ENCODE measurements around the gene HOXB6. TPM values are rescaled to one million over a fixed set of nuclear protein-coding genes. Genes with fewer than 3 reads are reported as not detected.

Gene HOXB6
- total RNA-seq, 1 experiment from 2014 or later, result 19.8 TPM

- intact Hi-C loops (cut with micrococcal nuclease; ENCODE audit: unreplicated experiment), result no loop called here
- Histone ChIP-seq H3K36me3 (ENCODE audit: insufficient read depth, low read length, poor library complexity, severe bottlenecking) (peaks cover 12% of the 10 kb centered on the region), H3K27me3 (replicated peaks; ENCODE audit: insufficient read depth, low read depth, low read length, poor library complexity) (no peaks in the 10 kb centered on the region), H3K4me3 (ENCODE audit: low read depth, low read length, poor library complexity, severe bottlenecking) (no peak overlapping the region), H3K4me1 (ENCODE audit: insufficient read depth, low read length, poor library complexity, severe bottlenecking) (peaks cover 48% of the 10 kb centered on the region), H3K9me3 (ENCODE audit: low read depth, low read length, poor library complexity, severe bottlenecking) (no peaks in the 10 kb centered on the region), H3K27ac (ENCODE audit: low read depth, low read length, poor library complexity, severe bottlenecking) (no peak overlapping the region)
- CTCF ChIA-PET, result interaction anchor here (1.5 kb wide), 1 partner anchor 8 kb away, joined by 3 read pairs; no protein-coding TSS in a partner anchor
- no TSS peak for BruUV-seq (replicated peaks)
- POLR2A ChIA-PET (ENCODE audit: low non-redundant PET), result no interaction called here
- TF ChIP-seq EZH2 (IDR thresholded peaks at IDR 0.05; ENCODE audit: borderline replicate concordance, low read depth, low read length, poor library complexity, severe bottlenecking), result no peak
- TF ChIP-seq CTCF (conservative IDR thresholded peaks at IDR 0.05; ENCODE audit: low read depth, low read length), result no peak
- no peak for DNase-seq (ENCODE audit: low spot score)
Observed at GRCh38 chr17:48592057-48592514, 12.7 kb downstream of the HOXB6 start.

- no peaks in the 10 kb centered on the region for H3K9me3 ChIP-seq (ENCODE audit: low read depth, low read length, poor library complexity, severe bottlenecking)
- no peaks in the 10 kb centered on the region for H3K27me3 ChIP-seq (replicated peaks; ENCODE audit: insufficient read depth, low read depth, low read length, poor library complexity)
- H3K36me3 ChIP-seq (ENCODE audit: insufficient read depth, low read length, poor library complexity, severe bottlenecking), result peaks cover 12% of the 10 kb centered on the region
- BruUV-seq (replicated peaks), result no TSS peak
- ChIA-PET CTCF (no interaction called here), POLR2A (ENCODE audit: low non-redundant PET) (no interaction called here)
- H3K4me3 ChIP-seq (ENCODE audit: low read depth, low read length, poor library complexity, severe bottlenecking), result no peak overlapping the region
- no peak for DNase-seq (ENCODE audit: low spot score)
- peak overlapping the region; percentile 33 for H3K27ac ChIP-seq (ENCODE audit: low read depth, low read length, poor library complexity, severe bottlenecking)
- TF ChIP-seq EZH2 (IDR thresholded peaks at IDR 0.05; ENCODE audit: borderline replicate concordance, low read depth, low read length, poor library complexity, severe bottlenecking) (no peak), CTCF (conservative IDR thresholded peaks at IDR 0.05; ENCODE audit: low read depth, low read length) (no peak)
- H3K4me1 ChIP-seq (ENCODE audit: insufficient read depth, low read length, poor library complexity, severe bottlenecking), result peaks cover 49% of the 10 kb centered on the region
- intact Hi-C loops (cut with micrococcal nuclease; ENCODE audit: unreplicated experiment), result no loop called here
Observed at GRCh38 chr17:48591255-48592056, 13.3 kb downstream of the HOXB6 start.

- BruUV-seq (replicated peaks), result no TSS peak
- ChIA-PET CTCF (no interaction called here), POLR2A (ENCODE audit: low non-redundant PET) (interaction anchor here (0.6 kb wide), 1 partner anchor 239 kb away, joined by 3 read pairs; no protein-coding TSS in a partner anchor)
- Histone ChIP-seq H3K27me3 (replicated peaks; ENCODE audit: insufficient read depth, low read depth, low read length, poor library complexity) (no peaks in the 10 kb centered on the region), H3K9me3 (ENCODE audit: low read depth, low read length, poor library complexity, severe bottlenecking) (no peaks in the 10 kb centered on the region), H3K36me3 (ENCODE audit: insufficient read depth, low read length, poor library complexity, severe bottlenecking) (peaks cover 9% of the 10 kb centered on the region), H3K4me3 (ENCODE audit: low read depth, low read length, poor library complexity, severe bottlenecking) (no peak overlapping the region), H3K27ac (ENCODE audit: low read depth, low read length, poor library complexity, severe bottlenecking) (peak overlapping the region; percentile 33), H3K4me1 (ENCODE audit: insufficient read depth, low read length, poor library complexity, severe bottlenecking) (peaks cover 57% of the 10 kb centered on the region)
- no peak for DNase-seq (ENCODE audit: low spot score)
- TF ChIP-seq CTCF (conservative IDR thresholded peaks at IDR 0.05; ENCODE audit: low read depth, low read length), result no peak
- TF ChIP-seq EZH2 (IDR thresholded peaks at IDR 0.05; ENCODE audit: borderline replicate concordance, low read depth, low read length, poor library complexity, severe bottlenecking), result no peak
- intact Hi-C loops (cut with micrococcal nuclease; ENCODE audit: unreplicated experiment), result no loop called here
Observed at GRCh38 chr17:48590607-48591161, 14.1 kb downstream of the HOXB6 start.
